CD14-positive monocyte (primary cell): ENCODE measurements around the gene PLEKHG2. TPM values are rescaled to one million over a fixed set of nuclear protein-coding genes. Genes with fewer than 3 reads are reported as not detected.

Experiments used
- DNase-seq, 3 donors: peaks; one replicate each; pipeline ENCODE4 v3.0.0-alpha.2; 2011 to 2022
- H2AFZ ChIP-seq: 2 replicates; pipeline ENCODE4 v1.6.0; 2012; ENCODE audit warnings: mild to moderate bottlenecking, low read depth, low read length, inconsistent platforms; ENCODE audit not compliant: insufficient read depth, poor library complexity, severe bottlenecking
- H3K27ac ChIP-seq, 2 donors: 1 replicate in 1 of 2; 2 replicates in 1 of 2; pipeline ENCODE4 v1.5.1; 2012 to 2013; ENCODE audit warnings: low read length in 2 of 2, control low read depth in 1 of 2, inconsistent platforms in 1 of 2, low read depth in 1 of 2, mild to moderate bottlenecking in 1 of 2
- H3K27me3 ChIP-seq, 2 donors: one replicate each; pipeline versions ENCODE4 v1.6.0 to v1.6.1; 2011 to 2013; ENCODE audit warnings: low read length in 2 of 2; ENCODE audit not compliant: control insufficient read depth in 2 of 2, insufficient read depth in 2 of 2
- H3K36me3 ChIP-seq, 2 donors: replicated peaks in 1 of 2; 1 replicate in 1 of 2; 2 replicates in 1 of 2; pipeline versions ENCODE4 v1.5.1 to v1.6.1; 2012 to 2013; ENCODE audit warnings: low read length in 2 of 2, control low read depth in 1 of 2, inconsistent platforms in 1 of 2, mild to moderate bottlenecking in 1 of 2; ENCODE audit not compliant: insufficient read depth in 2 of 2, control insufficient read depth in 1 of 2
- H3K4me1 ChIP-seq, 2 donors: 1 replicate in 1 of 2; 2 replicates in 1 of 2; pipeline versions ENCODE4 v1.5.1 to v1.6.1; 2012 to 2013; ENCODE audit warnings: low read length in 2 of 2, control low read depth in 1 of 2, inconsistent platforms in 1 of 2, mild to moderate bottlenecking in 1 of 2, moderate library complexity in 1 of 2; ENCODE audit not compliant: insufficient read depth in 2 of 2, control insufficient read depth in 1 of 2
- H3K4me2 ChIP-seq: replicated peaks from 2 replicates; pipeline ENCODE3; 2012; ENCODE audit warnings: low read length, moderate library complexity, mild to moderate bottlenecking; ENCODE audit not compliant: poor library complexity, severe bottlenecking; ENCODE audit errors: extremely low read depth
- H3K4me3 ChIP-seq, 3 experiments: fragments of 200-600 bp in 1 of 3; sonication (generic) in 1 of 3; replicated peaks in 1 of 3; 1 replicate in 2 of 3; 2 replicates in 1 of 3; pipeline ENCODE4 v1.5.1; 2011 to 2013; ENCODE audit warnings: low read length in 3 of 3, mild to moderate bottlenecking in 3 of 3, control low read depth in 2 of 3, low read depth in 2 of 3, inconsistent platforms in 1 of 3, moderate library complexity in 1 of 3
- H3K79me2 ChIP-seq: 2 replicates; pipeline ENCODE4 v1.6.0; 2012; ENCODE audit warnings: mild to moderate bottlenecking, control low read depth, inconsistent platforms, low read length, moderate library complexity; ENCODE audit not compliant: insufficient read depth
- H3K9ac ChIP-seq: 2 replicates; pipeline ENCODE4 v1.6.0; 2017; ENCODE audit warnings: low read length, mild to moderate bottlenecking; ENCODE audit not compliant: insufficient read depth, poor library complexity, severe bottlenecking
- H3K9me3 ChIP-seq, 2 donors: replicated peaks in 1 of 2; 1 replicate in 1 of 2; 2 replicates in 1 of 2; pipeline versions ENCODE4 v1.5.1 to v1.6.1; 2012 to 2013; ENCODE audit warnings: low read length in 2 of 2, control low read depth in 1 of 2; ENCODE audit not compliant: control insufficient read depth in 1 of 2, insufficient read depth in 1 of 2
- H4K20me1 ChIP-seq: 2 replicates; pipeline ENCODE4 v1.6.0; 2012; ENCODE audit warnings: mild to moderate bottlenecking, low read length, control low read depth, moderate library complexity; ENCODE audit not compliant: insufficient read depth
- H3K27ac Mint-ChIP-seq, 7 donors: one replicate each; pipeline ENCODE4 v1.8.0; 2020; ENCODE audit warnings: mild to moderate bottlenecking in 7 of 7, mixed read lengths in 7 of 7, moderate library complexity in 6 of 7, inconsistent platforms in 2 of 7
- H3K27me3 Mint-ChIP-seq, 3 donors: one replicate each; pipeline ENCODE4 v1.8.0; 2021 to 2022; ENCODE audit warnings: low read depth in 3 of 3, mild to moderate bottlenecking in 3 of 3, mixed read lengths in 3 of 3, moderate library complexity in 3 of 3, inconsistent platforms in 1 of 3
- H3K36me3 Mint-ChIP-seq, 2 donors: one replicate each; pipeline ENCODE4 v1.8.0; 2020; ENCODE audit warnings: mixed read lengths in 2 of 2, inconsistent platforms in 1 of 2, mild to moderate bottlenecking in 1 of 2
- H3K4me1 Mint-ChIP-seq: one replicate; pipeline ENCODE4 v1.8.0; 2020; ENCODE audit warnings: mild to moderate bottlenecking, mixed read lengths
- H3K4me3 Mint-ChIP-seq, 2 donors: one replicate each; pipeline ENCODE4 v1.8.0; 2020; ENCODE audit warnings: mild to moderate bottlenecking in 2 of 2, mixed read lengths in 2 of 2, moderate library complexity in 1 of 2
- H3K9me3 Mint-ChIP-seq, 7 donors: one replicate each; pipeline ENCODE4 v1.8.0; 2020 to 2022; ENCODE audit warnings: mixed read lengths in 7 of 7, mild to moderate bottlenecking in 6 of 7, moderate library complexity in 6 of 7, inconsistent platforms in 2 of 7
- CTCF ChIP-seq: fragments of 200-600 bp; IDR thresholded peaks from one replicate; pipeline ENCODE4 v1.8.0; 2022; ENCODE audit warnings: antibody characterized with exemption, mild to moderate bottlenecking
- WGBS: methylation state at CpG from one replicate; pipeline ENCODE4 v1.1.5; 2013; ENCODE audit warnings: missing lambda C conversion rate; ENCODE audit not compliant: insufficient coverage; 5-methylcytosine and 5-hydroxymethylcytosine counted together
- intact Hi-C, 2 donors: fragments of 100-400 bp; cut with micrococcal nuclease; formaldehyde crosslinking; loops; one replicate each; pipeline versions ENCODE4 v1.15.0 to v1.15.1; 2023
- polyA plus RNA-seq, 3 donors: library from polyadenylated mRNA; depleted of rRNA in 1 of 3; unstranded in 2 of 3; stranded (reverse) in 1 of 3; fragments of 300-500 nt in 2 of 3; fragments of >200 nt in 1 of 3; fragmentation: Illumina TruSeq in 2 of 3; gene quantifications; 1 replicate in 2 of 3; 2 replicates in 1 of 3; pipeline ENCODE4 v1.2.3, GENCODE V29; 2012 to 2021

PLEKHG2 gene
- polyA plus RNA-seq, 3 donors = 0.73 to 202 (median 1.2) TPM

GRCh38 chr19:39471756-39472536 lies 59.5 kb downstream of the PLEKHG2 start:
- peaks cover 90 to 100% of the 10 kb centered on the region in 2 donors for H3K36me3 ChIP-seq
- no peak overlapping the region for H2AFZ ChIP-seq
- intact Hi-C loops = loop anchor here in 1 of 2 donors (5.0 kb wide), 1 partner anchor 60 kb away; the partner anchor contains the start of gene EID2B
- H3K27ac ChIP-seq = no peak overlapping the region
- H3K79me2 ChIP-seq = no peaks in the 10 kb centered on the region
- Mint-ChIP-seq H3K9me3 (no peaks in the 10 kb centered on the region), H3K4me1 (no peaks in the 10 kb centered on the region), H3K27me3 (no peaks in the 10 kb centered on the region), H3K27ac (peak overlapping the region in 3 of 7 donors; percentile 37 to 41 (median 38)), H3K36me3 (peaks cover 87 to 97% of the 10 kb centered on the region in 2 donors), H3K4me3 (no peak overlapping the region)
- H3K4me3 ChIP-seq = no peak overlapping the region
- H4K20me1 ChIP-seq = peaks cover 12% of the 10 kb centered on the region
- no peaks in the 10 kb centered on the region for H3K4me1 ChIP-seq
- no peak overlapping the region for H3K4me2 ChIP-seq
- no peaks in the 10 kb centered on the region for H3K9me3 ChIP-seq
- DNase-seq = no peak
- H3K9ac ChIP-seq = no peak overlapping the region
- no peaks in the 10 kb centered on the region for H3K27me3 ChIP-seq
- 84% methylated on average over 6 of the region's 8 CpGs for WGBS
- no peak for TF ChIP-seq CTCF

- Histone ChIP-seq H4K20me1 (peaks cover 12% of the 10 kb centered on the region), H3K27ac (no peak overlapping the region), H3K27me3 (no peaks in the 10 kb centered on the region), H3K4me3 (no peak overlapping the region), H3K4me2 (no peak overlapping the region), H2AFZ (no peak overlapping the region), H3K4me1 (no peaks in the 10 kb centered on the region), H3K79me2 (no peaks in the 10 kb centered on the region), H3K9ac (no peak overlapping the region), H3K36me3 (peaks cover 83 to 91% of the 10 kb centered on the region in 2 donors), H3K9me3 (no peaks in the 10 kb centered on the region)
- no peaks in the 10 kb centered on the region for H3K27me3 Mint-ChIP-seq
- no peak for DNase-seq
- H3K4me1 Mint-ChIP-seq = no peaks in the 10 kb centered on the region
- intact Hi-C loops = loop anchor here in 1 of 2 donors (5.0 kb wide), 1 partner anchor 59 kb away; the partner anchor contains the start of gene EID2B
- no peak overlapping the region for H3K4me3 Mint-ChIP-seq
- no peak for TF ChIP-seq CTCF
- 94% methylated on average over 21 of the region's 32 CpGs for WGBS
- peak overlapping the region in 3 of 7 donors; percentile 30 to 37 (median 30) for H3K27ac Mint-ChIP-seq
- H3K9me3 Mint-ChIP-seq = no peaks in the 10 kb centered on the region
- H3K36me3 Mint-ChIP-seq = peaks cover 81 to 95% of the 10 kb centered on the region in 2 donors
Measured at GRCh38 chr19:39472746-39473442, 60.4 kb downstream of the PLEKHG2 start.
